ENCODE results near the gene DNAJC6.
"Not testable (repeated sequence)": the region's sequence is repeated elsewhere in the genome, so short reads cannot be mapped to it uniquely, and the experiment has no call there.

The DNAJC6 gene

GRCh38 chr1:65360648-65361047 is 51.3 kb downstream of the DNAJC6 start:
- no peak for DNase-seq

DNA sequence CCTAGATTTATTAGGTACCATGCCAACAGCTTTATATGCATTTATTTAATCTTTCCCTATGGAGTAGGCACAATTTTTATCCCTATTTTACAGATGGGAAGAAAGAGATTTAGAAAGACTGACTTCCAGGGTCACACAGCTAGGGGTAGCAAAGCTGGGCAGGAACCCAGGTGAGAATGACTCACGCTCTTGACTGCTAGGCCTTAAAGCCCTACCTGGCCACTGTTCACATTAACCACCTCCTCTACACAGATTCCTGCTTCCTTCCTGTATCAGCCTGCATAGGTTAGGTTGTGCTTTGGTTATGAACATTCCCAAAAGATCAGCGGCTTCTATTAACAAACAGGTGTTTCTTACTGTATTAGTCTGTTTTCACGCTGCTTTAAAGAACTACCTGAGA is 53.2 kb downstream of the DNAJC6 start:
- DNase-seq: no peak

DNA sequence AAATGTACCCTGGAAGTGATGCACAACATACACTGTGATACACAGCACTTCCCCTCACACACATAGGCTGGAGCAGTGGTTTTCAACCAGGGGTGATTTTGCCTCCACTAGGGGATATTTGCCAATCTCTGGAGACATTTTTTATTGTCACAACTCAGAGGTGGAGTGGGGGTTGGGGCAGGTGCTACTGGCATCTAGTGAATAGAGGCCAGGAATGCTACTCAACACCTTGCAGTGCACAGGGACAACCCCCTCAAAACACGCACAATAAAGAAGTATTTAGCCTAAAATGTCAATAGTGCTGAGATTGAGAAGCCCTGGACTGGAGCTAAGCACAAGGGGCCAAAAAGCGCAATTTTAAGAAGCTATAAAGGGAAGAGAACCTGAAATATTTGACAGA is 54.1 kb downstream of the DNAJC6 start:
- DNase-seq: no peak

DNA sequence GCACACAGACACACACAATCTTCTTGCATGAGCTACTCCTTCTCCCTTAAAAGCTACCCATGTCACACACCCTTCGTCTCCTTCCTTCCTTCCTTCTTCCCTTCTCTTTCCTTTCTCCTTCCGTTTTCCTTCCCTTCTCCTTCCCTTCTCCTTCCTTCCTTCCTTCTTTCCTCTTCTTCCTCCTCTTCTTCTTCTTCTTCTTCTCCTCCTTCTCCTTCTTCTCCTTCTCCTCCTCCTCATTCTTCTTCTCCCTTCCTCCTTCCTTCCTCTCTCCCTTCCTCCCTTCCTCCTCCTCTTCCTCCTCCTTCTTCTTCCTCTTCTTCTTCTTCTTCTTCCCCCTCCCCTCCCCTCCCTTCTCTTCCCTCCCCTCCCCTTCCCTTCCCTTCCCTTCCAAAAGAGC is 59.1 kb downstream of the DNAJC6 start:
- DNase-seq: no peak

DNA sequence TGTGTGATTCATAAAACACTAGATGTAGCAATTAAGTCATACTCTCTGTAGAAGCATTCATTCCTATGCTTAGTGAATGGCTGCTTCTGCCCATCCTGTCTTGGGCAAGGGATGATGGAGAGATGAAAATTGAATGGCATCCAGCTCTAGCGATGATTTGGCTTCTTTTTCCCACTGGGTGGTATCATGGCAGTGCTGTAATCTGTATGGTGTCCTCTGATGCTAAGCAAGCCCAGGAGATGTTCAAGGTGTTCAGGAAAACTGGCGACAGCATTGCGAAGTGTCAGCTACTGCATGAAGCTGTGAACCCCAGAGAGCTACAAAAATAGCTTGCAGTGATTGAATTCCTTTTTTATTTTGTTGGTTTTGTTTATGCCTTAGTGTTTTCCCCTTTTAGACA is 62.2 kb downstream of the DNAJC6 start:
- no peak for DNase-seq

GRCh38 chr1:65372557-65372956 is 63.2 kb downstream of the DNAJC6 start:
- DNase-seq: no peak

DNA sequence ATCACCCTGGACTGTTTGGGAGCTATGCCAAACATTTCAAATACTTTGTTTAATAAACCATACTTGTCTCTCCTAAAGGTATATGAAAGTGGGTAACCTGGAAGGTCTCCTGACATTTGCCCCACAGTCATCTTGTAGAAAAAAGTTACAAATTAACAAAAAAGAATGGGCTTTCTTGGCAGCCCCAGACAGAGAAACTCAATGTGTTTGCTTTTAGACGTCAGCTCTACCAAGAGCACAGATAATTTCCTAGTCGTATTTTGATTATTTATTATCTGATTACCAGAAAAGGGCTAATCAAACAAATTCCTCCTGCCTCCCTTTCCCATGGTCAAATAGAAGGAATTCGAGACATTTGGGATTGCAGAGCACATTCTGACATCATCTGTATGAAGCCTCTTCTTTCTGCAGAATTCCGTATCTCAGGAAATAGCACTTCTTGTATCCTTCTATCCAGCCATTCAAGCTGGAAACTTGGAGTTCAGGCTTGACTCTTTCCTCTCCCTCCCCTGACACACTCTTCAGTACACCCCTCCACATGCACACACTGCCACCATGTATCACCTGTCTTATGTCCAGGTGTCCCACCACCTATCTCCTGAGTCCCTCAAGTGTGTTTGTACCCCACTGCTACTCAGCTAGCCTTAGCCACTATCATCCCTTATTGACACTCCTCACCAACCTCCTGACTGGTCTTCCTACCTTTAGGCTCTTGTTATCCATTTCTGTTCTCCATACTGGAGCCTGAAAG is 68.3 kb downstream of the DNAJC6 start:
- DNase-seq: no peak

- no peak for DNase-seq
Measured at GRCh38 chr1:65378247-65378946, 69.1 kb downstream of the DNAJC6 start.

DNA sequence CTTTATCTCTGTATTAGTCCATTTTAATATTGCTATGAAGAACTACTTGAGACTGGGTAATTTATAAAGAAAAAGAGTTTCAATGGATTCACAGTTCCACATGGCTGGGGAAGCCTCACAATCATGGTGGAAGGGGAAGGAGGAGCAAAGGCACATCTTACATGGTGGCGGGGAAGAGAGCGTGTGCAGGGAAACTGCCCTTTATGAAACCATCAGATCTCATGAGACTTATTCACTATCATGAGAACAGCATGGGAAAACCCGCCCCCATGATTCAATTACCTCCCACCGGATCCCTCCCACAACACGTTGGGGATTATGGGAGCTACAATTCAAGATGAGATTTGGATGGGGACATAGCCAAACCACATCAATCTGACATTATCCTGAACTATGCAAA is 75.1 kb downstream of the DNAJC6 start:
- not testable (repeated sequence) for DNase-seq

- DNase-seq: no peak
Measured at GRCh38 chr1:65386439-65386838, 77.1 kb downstream of the DNAJC6 start.

GRCh38 chr1:65387821-65388220 is 78.5 kb downstream of the DNAJC6 start:
- DNase-seq: no peak

DNA sequence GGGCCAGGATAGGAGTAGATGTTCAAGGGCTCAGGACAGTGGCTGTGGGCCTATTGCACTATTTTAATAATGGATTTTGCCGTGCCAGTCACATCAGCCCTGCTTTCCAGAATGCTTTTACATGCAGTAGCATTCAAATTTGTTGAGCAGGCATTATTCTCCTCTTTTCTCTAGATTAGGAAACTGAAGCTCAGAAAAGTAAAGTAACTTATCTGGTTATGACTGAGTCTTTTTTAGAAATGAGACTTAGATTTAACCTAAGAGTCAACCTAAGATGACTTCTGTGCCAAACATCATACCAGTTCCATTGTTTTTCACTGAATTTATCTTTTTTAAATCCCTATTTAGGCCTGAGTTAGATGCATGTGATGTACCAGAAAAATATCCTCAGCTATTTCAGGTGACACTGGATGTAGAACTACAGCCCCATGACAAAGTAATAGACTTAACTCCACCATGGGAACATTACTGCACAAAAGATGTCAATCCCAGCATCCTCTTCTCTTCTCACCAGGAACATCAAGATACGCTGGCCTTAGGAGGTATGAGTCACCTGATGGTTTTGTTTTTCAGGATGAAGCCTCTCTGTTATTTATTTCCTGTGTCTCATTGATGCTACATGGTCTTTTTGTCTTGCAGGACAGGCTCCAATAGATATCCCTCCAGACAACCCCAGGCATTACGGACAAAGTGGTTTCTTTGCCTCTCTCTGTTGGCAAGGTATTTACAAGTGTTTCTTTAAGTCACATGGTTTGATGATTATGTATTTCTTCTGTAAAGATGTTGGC is 79.8 kb downstream of the DNAJC6 start:
- no peak for DNase-seq

DNA sequence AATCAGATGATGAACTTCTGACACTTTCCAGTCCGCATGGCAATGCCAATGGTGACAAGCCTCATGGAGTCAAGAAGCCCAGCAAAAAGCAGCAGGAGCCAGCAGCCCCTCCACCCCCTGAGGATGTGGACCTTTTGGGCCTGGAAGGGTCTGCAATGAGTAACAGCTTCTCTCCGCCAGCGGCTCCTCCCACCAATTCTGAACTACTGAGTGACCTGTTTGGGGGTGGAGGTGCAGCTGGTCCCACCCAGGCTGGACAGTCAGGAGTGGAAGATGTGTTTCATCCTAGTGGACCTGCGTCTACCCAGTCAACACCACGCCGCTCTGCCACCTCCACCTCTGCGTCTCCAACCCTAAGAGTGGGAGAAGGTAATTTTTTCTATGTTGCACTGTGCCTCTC is 83.2 kb downstream of the DNAJC6 start:
- DNase-seq: no peak

DNA sequence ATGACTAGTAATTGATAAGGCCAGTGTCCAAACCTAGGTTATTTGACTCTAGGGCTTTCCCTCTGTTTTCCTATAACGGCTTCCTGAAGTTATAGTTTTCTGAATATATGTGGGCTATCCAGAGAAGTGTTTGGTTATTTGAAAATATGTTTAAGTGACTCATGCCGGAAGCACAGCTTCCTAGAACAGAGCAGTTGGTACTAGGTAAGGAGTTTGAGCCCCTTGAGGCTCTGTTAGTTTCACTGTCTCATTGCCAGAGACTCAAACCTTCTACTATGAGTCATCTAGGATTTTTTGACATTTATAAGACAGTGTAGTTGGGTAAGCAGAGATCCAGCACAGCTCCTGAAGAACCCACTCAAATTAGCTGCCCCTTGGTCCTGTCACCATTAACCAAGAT is 84.0 kb downstream of the DNAJC6 start:
- DNase-seq: peak in 1 of 2 donors; percentile 5

- DNase-seq: no peak
Measured at GRCh38 chr1:65393928-65394327, 84.6 kb downstream of the DNAJC6 start.

DNA sequence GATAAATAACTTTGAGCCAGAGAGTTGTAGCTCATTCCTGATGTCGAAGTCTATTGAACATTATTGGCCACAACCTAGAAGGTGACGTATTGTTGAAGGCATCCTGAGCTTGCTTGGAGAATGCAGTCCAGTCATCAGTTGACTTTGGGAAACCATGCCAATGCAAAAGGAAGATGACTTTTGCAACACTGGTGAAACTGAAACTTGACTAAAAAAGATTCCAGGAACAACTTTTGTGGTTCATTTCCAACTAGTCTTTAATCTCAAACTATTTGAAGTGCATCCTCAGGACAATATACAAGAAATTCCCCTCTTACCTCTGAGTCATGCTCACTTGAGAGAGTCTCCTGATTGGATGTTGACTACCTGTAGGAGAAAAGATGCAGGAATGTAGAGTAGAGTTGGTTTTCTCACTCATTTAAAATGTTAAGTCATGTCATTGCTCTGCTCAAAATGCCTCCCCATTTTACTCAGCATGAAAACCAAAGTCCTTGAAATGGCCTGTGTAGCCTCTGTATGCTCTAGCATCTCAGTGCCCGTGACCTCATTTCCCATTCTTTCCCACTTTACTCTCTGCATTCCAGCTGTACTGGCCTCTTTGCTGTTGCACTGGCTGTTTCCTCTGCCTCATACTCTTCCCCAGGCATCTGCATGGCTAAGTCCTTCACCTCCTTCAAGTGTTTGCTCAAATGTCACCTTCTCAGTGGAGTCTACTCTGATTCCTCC is 86.7 kb downstream of the DNAJC6 start:
- no peak for DNase-seq

GRCh38 chr1:65398083-65398482 is 88.7 kb downstream of the DNAJC6 start:
- DNase-seq: no peak

DNA sequence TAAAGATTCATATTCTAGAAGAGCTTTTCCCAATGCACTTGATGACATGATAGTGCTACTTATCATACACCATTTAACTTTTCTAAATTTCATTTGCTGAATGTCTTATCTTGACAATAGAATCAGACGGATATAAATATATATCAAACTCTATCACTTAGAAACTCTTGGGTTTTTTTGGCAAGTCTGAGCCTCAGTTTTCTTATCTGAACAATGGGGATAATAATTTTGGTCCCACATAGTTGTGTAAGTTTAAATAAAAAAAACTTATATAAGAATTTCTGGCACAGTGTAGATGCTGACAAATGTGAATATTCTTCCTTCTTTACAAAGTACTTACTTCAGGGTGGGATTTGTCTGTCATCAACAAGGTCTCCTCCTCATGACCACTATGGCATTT is 89.7 kb downstream of the DNAJC6 start:
- DNase-seq: no peak

GRCh38 chr1:65401612-65402011 is 92.3 kb downstream of the DNAJC6 start:
- DNase-seq: no peak

DNA sequence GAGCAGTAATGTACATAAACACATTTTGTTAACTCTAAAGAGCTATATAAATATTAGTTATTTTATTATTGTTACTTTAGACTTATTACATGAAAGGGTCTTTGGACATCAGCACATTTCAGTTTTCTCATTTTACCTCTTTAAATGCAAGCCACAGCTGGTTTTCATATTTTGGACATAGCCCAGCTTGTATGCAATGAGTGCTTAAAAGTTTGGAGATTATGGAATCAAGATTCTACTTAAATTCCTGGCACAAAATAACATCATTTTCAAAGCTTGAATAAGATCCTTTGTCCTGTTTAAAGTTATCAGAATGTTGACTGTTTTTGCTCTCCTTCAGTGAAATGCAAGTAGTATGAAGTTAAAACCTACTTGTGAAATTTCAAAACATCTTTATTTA is 95.6 kb downstream of the DNAJC6 start:
- no peak for DNase-seq

GRCh38 chr1:65407877-65408276 is 98.5 kb downstream of the DNAJC6 start:
- no peak for DNase-seq

- DNase-seq: no peak
Measured at GRCh38 chr1:65409314-65409713, 100.0 kb downstream of the DNAJC6 start.

- DNase-seq: no peak
Measured at GRCh38 chr1:65409816-65410326, 100.5 kb downstream of the DNAJC6 start.

Data from CD4-positive, alpha-beta T cell treated with Interleukin-4 for 1 hour (primary cell).